ENCODE results near the gene LILRB3.
"Not testable (repeated sequence)": the region's sequence is repeated elsewhere in the genome, so short reads cannot be mapped to it uniquely, and the experiment has no call there.

LILRB3 gene

GRCh38 chr19:54179921-54180461 lies 42.8 kb downstream of the LILRB3 start:
- FAIRE-seq (no peak), DNase-seq (ENCODE audit: insufficient read length, low spot score) (no peak)
- no peak for TF ChIP-seq POLR2A (IDR thresholded peaks at IDR 0.05; ENCODE audit: low read depth, low read length)

- TF ChIP-seq POLR2A (IDR thresholded peaks at IDR 0.05; ENCODE audit: low read depth, low read length) = no peak
- DNase-seq (ENCODE audit: insufficient read length, low spot score) = no peak
- FAIRE-seq = no peak
Measured at GRCh38 chr19:54179262-54179852, 43.5 kb downstream of the LILRB3 start.

- DNase-seq (ENCODE audit: insufficient read length, low spot score) = no peak
- no peak for FAIRE-seq
- peak; percentile 15; the same call in 1 of the 2 replicates for TF ChIP-seq POLR2A (IDR thresholded peaks at IDR 0.05; ENCODE audit: low read depth, low read length)
Measured at GRCh38 chr19:54178581-54179261, 44.1 kb downstream of the LILRB3 start.

GRCh38 chr19:54173951-54174834 lies 48.6 kb downstream of the LILRB3 start:
- TF ChIP-seq POLR2A (IDR thresholded peaks at IDR 0.05; ENCODE audit: low read depth, low read length) = no peak
- DNase-seq (ENCODE audit: insufficient read length, low spot score) (no peak), FAIRE-seq (no peak)

DNA sequence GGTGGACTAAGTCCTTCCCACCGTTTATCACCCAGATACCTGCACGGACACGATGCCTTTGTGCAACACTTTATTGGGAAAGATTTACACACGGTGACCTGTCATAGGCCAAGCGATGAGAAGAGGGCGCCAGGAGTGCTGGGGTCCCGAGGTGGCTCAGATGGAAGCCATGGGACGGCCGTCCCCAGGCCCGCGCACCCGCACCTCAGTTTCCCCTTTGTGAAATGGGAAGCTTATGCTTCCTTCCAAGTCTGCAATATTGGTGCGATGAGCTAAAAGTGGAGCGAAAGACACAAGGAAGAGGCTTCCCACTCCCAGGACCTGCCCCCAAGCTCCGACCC lies 49.5 kb downstream of the LILRB3 start:
- no peak for TF ChIP-seq POLR2A (IDR thresholded peaks at IDR 0.05; ENCODE audit: low read depth, low read length)
- no peak for DNase-seq (ENCODE audit: insufficient read length, low spot score)
- no peak for FAIRE-seq

- DNase-seq (ENCODE audit: insufficient read length, low spot score) = peak; percentile 74
- TF ChIP-seq POLR2A (IDR thresholded peaks at IDR 0.05; ENCODE audit: low read depth, low read length) = peak; percentile 11; the same call in 1 of the 2 replicates
- no peak for FAIRE-seq
Measured at GRCh38 chr19:54172471-54173358, 50.1 kb downstream of the LILRB3 start, which contains the start of gene TMC4. TSS of gene TMC4 (minus strand) at chr19:54173160. CDS start at chr19:54173117, 43 bp downstream.

DNA sequence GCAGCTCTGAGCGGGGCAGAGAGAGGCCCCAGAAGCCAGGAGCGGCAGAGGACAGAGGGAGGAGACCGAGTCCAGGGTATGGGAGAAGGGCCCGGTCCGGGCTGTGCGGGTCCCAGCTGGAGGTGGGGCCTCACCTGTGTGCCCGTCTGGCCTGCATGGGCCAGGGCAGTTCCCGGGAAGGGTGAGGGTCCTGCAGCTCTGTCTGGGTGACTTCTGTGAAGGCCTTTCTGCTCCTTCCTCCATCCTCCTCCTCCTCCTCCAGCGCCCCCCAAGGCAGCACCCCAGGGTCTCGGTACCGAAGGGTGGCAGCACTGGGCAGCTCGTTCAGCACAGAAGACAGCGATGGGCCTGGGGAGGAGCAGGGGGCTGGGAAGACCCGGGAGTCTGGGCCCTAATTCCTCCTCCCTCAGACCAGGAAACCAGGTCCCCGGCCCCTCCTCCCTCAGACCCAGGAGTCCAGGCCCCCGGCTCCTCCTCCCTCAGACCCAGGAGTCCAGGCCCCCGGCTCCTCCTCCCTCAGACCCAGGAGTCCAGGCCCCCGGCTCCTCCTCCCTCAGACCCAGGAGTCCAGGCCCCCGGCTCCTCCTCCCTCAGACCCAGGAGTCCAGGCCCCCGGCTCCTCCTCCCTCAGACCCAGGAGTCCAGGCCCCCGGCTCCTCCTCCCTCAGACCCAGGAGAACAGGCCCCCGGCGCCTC lies 50.9 kb downstream of the LILRB3 start:
- DNase-seq (ENCODE audit: insufficient read length, low spot score); FAIRE-seq: not testable (repeated sequence)

GRCh38 chr19:54169149-54169740 lies 53.6 kb downstream of the LILRB3 start:
- DNase-seq (ENCODE audit: insufficient read length, low spot score) (no peak), FAIRE-seq (no peak)
- TF ChIP-seq POLR2A (IDR thresholded peaks at IDR 0.05; ENCODE audit: low read depth, low read length) = no peak

- no peak for FAIRE-seq
- TF ChIP-seq POLR2A (IDR thresholded peaks at IDR 0.05; ENCODE audit: low read depth, low read length) = no peak
- peak; percentile 99 for DNase-seq (ENCODE audit: insufficient read length, low spot score)
Measured at GRCh38 chr19:54168174-54168917, 54.5 kb downstream of the LILRB3 start.
